HG03108 (cell line): ENCODE results near the gene NGB.
"Not testable (repeated sequence)": the region's sequence is repeated elsewhere in the genome, so short reads cannot be mapped to it uniquely, and the experiment has no call there.

Experiments used
- ATAC-seq: cut with Tn5 transposase; IDR thresholded peaks from one replicate; pipeline ENCODE4 v1.9.1; 2021; ENCODE audit warnings: moderate library complexity; ENCODE audit not compliant: unreplicated experiment

Gene NGB

GRCh38 chr14:77271113-77271710 is at the start of gene NGB:
NGB (minus strand) TSS chr14:77271206; CDS start chr14:77270937, 269 bp downstream.
- ATAC-seq: no peak

- peak; percentile 64 for ATAC-seq
These were observed 49.4 kb upstream of the NGB start, which contains the start of gene POMT2 for GRCh38 chr14:77320238-77320935. POMT2 (minus strand) TSS chr14:77320883; CDS start chr14:77320681, 202 bp downstream.

- ATAC-seq: no peak
These were observed 48.4 kb upstream of the NGB start for GRCh38 chr14:77319422-77319821.

GRCh38 chr14:77318756-77319155 is 47.8 kb upstream of the NGB start:
- not testable (repeated sequence) for ATAC-seq

- ATAC-seq: no peak
These were observed 47.1 kb upstream of the NGB start for GRCh38 chr14:77318006-77318553.

- ATAC-seq: no peak
These were observed 45.9 kb upstream of the NGB start for GRCh38 chr14:77316872-77317301.

- no peak for ATAC-seq
These were observed 45.1 kb upstream of the NGB start for GRCh38 chr14:77316195-77316505.

- ATAC-seq: no peak
These were observed 43.8 kb upstream of the NGB start for GRCh38 chr14:77314539-77315457.

GRCh38 chr14:77314043-77314442 is 43.0 kb upstream of the NGB start:
- ATAC-seq: no peak

GRCh38 chr14:77313371-77313770 is 42.4 kb upstream of the NGB start:
- ATAC-seq: no peak

GRCh38 chr14:77311217-77311616 is 40.2 kb upstream of the NGB start:
- no peak for ATAC-seq

GRCh38 chr14:77310026-77310425 is 39.0 kb upstream of the NGB start:
- no peak for ATAC-seq

GRCh38 chr14:77309131-77309530 is 38.1 kb upstream of the NGB start:
- ATAC-seq: no peak

GRCh38 chr14:77306851-77307496 is 36.0 kb upstream of the NGB start:
- ATAC-seq: no peak

- ATAC-seq: no peak
These were observed 35.4 kb upstream of the NGB start for GRCh38 chr14:77306416-77306815.

- ATAC-seq: no peak
These were observed 34.7 kb upstream of the NGB start for GRCh38 chr14:77305696-77306095.

GRCh38 chr14:77303417-77304156 is 32.6 kb upstream of the NGB start:
- no peak for ATAC-seq

GRCh38 chr14:77302926-77303325 is 31.9 kb upstream of the NGB start:
- ATAC-seq: no peak

GRCh38 chr14:77301103-77301502 is 30.1 kb upstream of the NGB start:
- ATAC-seq: no peak

- ATAC-seq: no peak
These were observed 28.8 kb upstream of the NGB start for GRCh38 chr14:77299771-77300170.
